Liver (tissue), 9 donors: ENCODE measurements around the gene DEGS2. TPM values are rescaled to one million over a fixed set of nuclear protein-coding genes. Genes with fewer than 3 reads are reported as not detected.

Experiments
- DNase-seq: peaks from one replicate; pipeline ENCODE4 v3.0.0-alpha.2; 2017; ENCODE audit warnings: low spot score
- H3K27ac ChIP-seq, 2 donors: one replicate each; pipeline ENCODE4 v1.7.0; 2013; ENCODE audit warnings: inconsistent platforms in 2 of 2, low read length in 2 of 2, control low read depth in 1 of 2, low read depth in 1 of 2, mild to moderate bottlenecking in 1 of 2
- H3K27me3 ChIP-seq, 4 donors: one replicate each; pipeline versions ENCODE4 v1.6.1 to v1.7.0; 2013; ENCODE audit warnings: low read length in 3 of 4, inconsistent platforms in 1 of 4, mild to moderate bottlenecking in 1 of 4, moderate library complexity in 1 of 4; ENCODE audit not compliant: control insufficient read depth in 4 of 4, insufficient read depth in 4 of 4
- H3K36me3 ChIP-seq, 4 donors: one replicate each; pipeline versions ENCODE4 v1.6.1 to v1.7.0; 2013; ENCODE audit warnings: low read length in 3 of 4, mild to moderate bottlenecking in 3 of 4, low read depth in 1 of 4, moderate library complexity in 1 of 4; ENCODE audit not compliant: control insufficient read depth in 4 of 4, insufficient read depth in 3 of 4
- H3K4me1 ChIP-seq, 4 donors: one replicate each; pipeline versions ENCODE4 v1.6.1 to v1.7.0; 2013; ENCODE audit warnings: low read length in 3 of 4, mild to moderate bottlenecking in 3 of 4, moderate library complexity in 1 of 4; ENCODE audit not compliant: control insufficient read depth in 4 of 4, insufficient read depth in 4 of 4
- H3K4me3 ChIP-seq, 3 donors: one replicate each; pipeline versions ENCODE4 v1.6.1 to v1.7.0; 2013; ENCODE audit warnings: low read length in 3 of 3, control low read depth in 1 of 3, low read depth in 1 of 3, mild to moderate bottlenecking in 1 of 3
- H3K9ac ChIP-seq, 2 donors: one replicate each; pipeline ENCODE4 v1.7.0; 2013; ENCODE audit warnings: low read length in 2 of 2, mild to moderate bottlenecking in 2 of 2, moderate library complexity in 2 of 2, control low read depth in 1 of 2, low read depth in 1 of 2
- H3K9me3 ChIP-seq, 4 donors: one replicate each; pipeline versions ENCODE4 v1.6.1 to v1.7.0; 2013; ENCODE audit warnings: low read length in 3 of 4; ENCODE audit not compliant: control insufficient read depth in 4 of 4
- ATF3 ChIP-seq: IDR thresholded peaks from 2 replicates; pipeline ENCODE4 v1.6.1; 2016; ENCODE audit warnings: antibody characterized with exemption
- CTCF ChIP-seq: fragments of 150-350 bp; IDR thresholded peaks from 2 replicates; pipeline ENCODE4 v1.5.1; 2017; ENCODE audit warnings: improper control_type of control experiment, low read depth, low read length; ENCODE audit not compliant: missing input control
- FOXA1 ChIP-seq: IDR thresholded peaks from 2 replicates; pipeline ENCODE4 v1.6.1; 2016; ENCODE audit warnings: antibody characterized with exemption
- FOXA2 ChIP-seq: IDR thresholded peaks from 2 replicates; pipeline ENCODE4 v1.6.1; 2016; ENCODE audit warnings: antibody characterized with exemption
- GABPA ChIP-seq, 2 donors: IDR thresholded peaks in 1 of 2; conservative IDR thresholded peaks in 1 of 2; 2 replicates each; pipeline ENCODE4 v1.6.1; 2016; ENCODE audit warnings: antibody characterized with exemption in 2 of 2, mild to moderate bottlenecking in 1 of 2, moderate library complexity in 1 of 2
- HNF4A ChIP-seq, 2 donors: conservative IDR thresholded peaks; 2 replicates each; pipeline ENCODE4 v1.6.1; 2016; ENCODE audit warnings: antibody characterized with exemption in 2 of 2, mild to moderate bottlenecking in 2 of 2
- HNF4G ChIP-seq: IDR thresholded peaks from 2 replicates; pipeline ENCODE4 v1.6.1; 2016; ENCODE audit warnings: antibody characterized with exemption
- JUND ChIP-seq, 2 donors: IDR thresholded peaks; 2 replicates each; pipeline ENCODE4 v1.6.1; 2016; ENCODE audit warnings: antibody characterized with exemption in 2 of 2
- MAX ChIP-seq: IDR thresholded peaks from 2 replicates; pipeline ENCODE4 v1.6.1; 2016; ENCODE audit warnings: antibody characterized with exemption
- NR2F2 ChIP-seq: IDR thresholded peaks from 2 replicates; pipeline ENCODE4 v1.6.1; 2016; ENCODE audit warnings: antibody characterized with exemption
- RAD21 ChIP-seq, 2 donors: IDR thresholded peaks; 2 replicates each; pipeline ENCODE4 v1.6.1; 2016; ENCODE audit warnings: antibody characterized with exemption in 2 of 2, mild to moderate bottlenecking in 2 of 2
- REST ChIP-seq: IDR thresholded peaks from 2 replicates; pipeline ENCODE4 v1.6.1; 2016; ENCODE audit warnings: antibody characterized with exemption, mild to moderate bottlenecking
- RXRA ChIP-seq, 2 donors: IDR thresholded peaks; 2 replicates each; pipeline ENCODE4 v1.6.1; 2017 to 2018; ENCODE audit warnings: antibody characterized with exemption in 2 of 2, mild to moderate bottlenecking in 1 of 2
- SP1 ChIP-seq: IDR thresholded peaks from 2 replicates; pipeline ENCODE4 v1.6.1; 2018; ENCODE audit warnings: antibody characterized with exemption, mild to moderate bottlenecking
- TAF1 ChIP-seq: conservative IDR thresholded peaks from 2 replicates; pipeline ENCODE4 v1.6.1; 2016; ENCODE audit warnings: antibody characterized with exemption, mild to moderate bottlenecking
- YY1 ChIP-seq: IDR thresholded peaks from 2 replicates; pipeline ENCODE4 v1.6.1; 2016; ENCODE audit warnings: antibody characterized with exemption, mild to moderate bottlenecking
- ZBTB33 ChIP-seq: IDR thresholded peaks from 2 replicates; pipeline ENCODE4 v1.6.1; 2016; ENCODE audit warnings: antibody characterized with exemption
- WGBS: extraction: QIAGEN DNeasy Blood & Tissue Kit; methylation state at CpG from one replicate; pipeline ENCODE4 v1.1.7; 2013; 5-methylcytosine and 5-hydroxymethylcytosine counted together
- polyA plus RNA-seq, 2 donors: library from polyadenylated mRNA; stranded (reverse) in 1 of 2; unstranded in 1 of 2; fragments of 200-250 nt in 1 of 2; fragments of >200 nt in 1 of 2; fragmentation: Nextera tagmentation in 1 of 2; extraction: Ambion mirVana in 1 of 2; gene quantifications; one replicate each; pipeline versions ENCODE4 v1.2.1 to v1.2.3, GENCODE V29; 2013 to 2015
- total RNA-seq, 2 donors: library from RNA; depleted of rRNA; stranded (reverse); fragments of >200 nt; gene quantifications; one replicate each; pipeline ENCODE4 v1.2.3, GENCODE V29; 2014
- donor health status: healthy.
- donor health status: healthy.
- donor health status: healthy.
- donor health status: healthy.
- donor health status: healthy.

The DEGS2 gene
- total and polyA plus RNA-seq, 4 donors, result 0.13 to 0.42 (median 0.27) TPM

- no peak overlapping the region for H3K9ac ChIP-seq
- no peaks in the 10 kb centered on the region for H3K4me1 ChIP-seq
- 95% methylated on average over 10 of the region's 10 CpGs for WGBS
- no peaks in the 10 kb centered on the region for H3K27me3 ChIP-seq
- no peak overlapping the region for H3K4me3 ChIP-seq
- no peaks in the 10 kb centered on the region for H3K9me3 ChIP-seq
- DNase-seq, result no peak
- H3K36me3 ChIP-seq, result peaks cover 0 to 10% (median 2%) of the 10 kb centered on the region in 4 donors
- no peak for TF ChIP-seq CTCF
- TF ChIP-seq RXRA (IDR thresholded peaks at IDR 0.05), result no peak
- no peak for TF ChIP-seq HNF4G
- TF ChIP-seq JUND (IDR thresholded peaks at IDR 0.05), result no peak
- no peak overlapping the region for H3K27ac ChIP-seq
These were observed 42.4 kb downstream of the DEGS2 start for GRCh38 chr14:100117026-100117425.

- Histone ChIP-seq H3K36me3 (peaks cover 0 to 10% (median 2%) of the 10 kb centered on the region in 4 donors), H3K27me3 (no peaks in the 10 kb centered on the region), H3K27ac (no peak overlapping the region), H3K4me1 (no peaks in the 10 kb centered on the region), H3K9ac (no peak overlapping the region), H3K9me3 (no peaks in the 10 kb centered on the region), H3K4me3 (no peak overlapping the region)
- DNase-seq, result no peak
- 79% methylated on average over 3 of the region's 3 CpGs for WGBS
- no peak for TF ChIP-seq REST
- no peak for TF ChIP-seq SP1
- TF ChIP-seq TAF1, result no peak
- TF ChIP-seq NR2F2, result no peak
- TF ChIP-seq YY1, result no peak
- TF ChIP-seq MAX, result no peak
- no peak for TF ChIP-seq ZBTB33
- no peak for TF ChIP-seq HNF4G
- no peak for TF ChIP-seq HNF4A (conservative IDR thresholded peaks at IDR 0.05)
- no peak for TF ChIP-seq GABPA (IDR thresholded peaks at IDR 0.05 in 1 of 2, conservative IDR thresholded peaks at IDR 0.05 in 1 of 2)
- no peak for TF ChIP-seq RXRA (IDR thresholded peaks at IDR 0.05)
- TF ChIP-seq FOXA1, result no peak
- no peak for TF ChIP-seq FOXA2
- TF ChIP-seq RAD21 (IDR thresholded peaks at IDR 0.05), result no peak
- no peak for TF ChIP-seq ATF3
- no peak for TF ChIP-seq JUND (IDR thresholded peaks at IDR 0.05)
These were observed 43.3 kb downstream of the DEGS2 start for GRCh38 chr14:100116134-100116533.
